ENCODE results near the gene FYN. TPM values are rescaled to one million over a fixed set of nuclear protein-coding genes. Genes with fewer than 3 reads are reported as not detected.

Gene FYN
- total RNA-seq, 2 experiments from 2014 or later, result 201 to 208 TPM

DNA sequence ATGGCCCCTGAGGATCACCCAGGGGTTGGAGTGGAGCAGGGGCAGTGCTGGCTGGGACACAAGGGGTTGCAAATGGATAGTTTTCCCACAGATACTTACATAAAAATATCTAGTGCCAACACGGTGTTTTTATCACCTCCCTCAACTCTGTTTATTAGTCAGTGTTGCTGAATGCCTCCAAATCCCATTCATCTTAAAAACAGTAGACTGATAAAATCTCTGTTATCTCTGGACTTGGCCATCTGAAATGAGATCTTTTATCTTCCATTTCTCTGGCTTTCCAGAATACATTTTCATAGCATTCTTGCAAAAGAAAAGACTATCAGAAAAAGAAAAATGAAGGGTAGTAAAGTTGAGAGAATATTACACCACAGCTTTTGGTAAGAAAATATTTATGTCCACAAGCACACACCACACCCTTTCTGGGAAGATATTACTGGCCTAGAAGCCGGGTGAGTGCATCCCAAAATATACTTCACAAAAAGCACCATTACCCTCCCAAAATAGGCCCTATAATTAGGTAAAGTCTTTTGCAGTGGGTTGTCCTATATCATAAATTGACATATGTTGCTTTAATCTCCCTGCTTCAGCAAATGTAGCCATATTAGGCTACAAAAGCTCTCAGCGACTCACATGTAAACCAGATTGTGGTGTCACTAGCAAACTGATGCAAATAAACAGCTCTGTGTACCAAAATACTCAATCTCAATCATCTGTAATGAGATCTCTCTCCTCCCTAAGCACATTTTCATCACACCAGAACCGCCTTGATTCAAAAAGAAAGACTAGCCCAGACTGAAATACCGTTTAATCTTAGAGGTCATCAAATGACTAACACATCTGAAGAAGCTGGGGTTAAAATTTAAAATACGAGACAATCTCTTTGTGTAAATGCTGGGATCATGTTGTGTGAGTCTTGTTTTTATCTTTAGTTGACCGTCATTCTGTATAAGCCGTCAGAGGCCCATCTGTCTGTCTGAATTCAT, 96.7 kb downstream of the FYN start:
- peaks cover 44% of the 10 kb centered on the region for H3K36me3 Mint-ChIP-seq (ENCODE audit: low read depth)
- H3K9me3 Mint-ChIP-seq, result no peaks in the 10 kb centered on the region
- no peaks in the 10 kb centered on the region for H3K27me3 Mint-ChIP-seq
- no peak overlapping the region for H3K4me3 Mint-ChIP-seq
- POLR2A ChIA-PET, result interaction anchor here (0.6 to 9.6 kb wide), 12 partner anchors 9 to 216 kb away, joined by 3 to 92 read pairs (median 4); no protein-coding TSS in a partner anchor
- CTCF ChIA-PET, result interaction anchor here (0.6 to 6.4 kb wide), 20 partner anchors 8 to 518 kb away, joined by 3 to 52 read pairs (median 4); partner anchors contain the start of gene FYN
- H3K27ac Mint-ChIP-seq, result peak overlapping the region; percentile 66
- H3K4me1 Mint-ChIP-seq, result peaks cover 87% of the 10 kb centered on the region
- no peak for DNase-seq

GRCh38 chr6:111775145-111775922, 97.9 kb downstream of the FYN start:
- CTCF ChIA-PET, result interaction anchor here (6.4 kb wide), 1 partner anchor 14 kb away, joined by 52 read pairs; no protein-coding TSS in a partner anchor
- DNase-seq, result no peak
- Mint-ChIP-seq H3K27me3 (no peaks in the 10 kb centered on the region), H3K4me3 (no peak overlapping the region), H3K9me3 (no peaks in the 10 kb centered on the region), H3K27ac (peak overlapping the region; percentile 66), H3K4me1 (peaks cover 87% of the 10 kb centered on the region), H3K36me3 (ENCODE audit: low read depth) (peaks cover 48% of the 10 kb centered on the region)
- POLR2A ChIA-PET, result interaction anchor here (0.7 to 9.6 kb wide), 4 partner anchors 14 to 68 kb away, joined by 3 to 92 read pairs (median 4); no protein-coding TSS in a partner anchor

DNA sequence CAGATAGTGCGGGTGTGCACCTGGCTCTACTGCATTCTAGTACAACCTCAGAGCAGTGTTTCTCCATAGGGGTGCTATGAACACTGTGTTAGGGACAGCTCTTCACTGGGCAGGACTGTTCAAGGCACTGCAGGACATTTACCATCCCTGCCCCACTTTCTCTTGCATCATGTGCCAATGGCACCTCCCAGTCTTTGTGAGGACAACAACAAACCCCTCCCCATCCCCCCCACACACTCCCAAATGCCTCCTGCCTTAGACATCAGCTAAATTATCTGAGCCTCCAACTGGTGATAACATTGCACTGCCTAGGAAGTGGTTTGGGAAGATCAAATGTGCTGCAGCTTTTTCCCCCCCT, 98.9 kb downstream of the FYN start:
- peaks cover 47% of the 10 kb centered on the region for H3K36me3 Mint-ChIP-seq (ENCODE audit: low read depth)
- H3K4me1 Mint-ChIP-seq, result peaks cover 87% of the 10 kb centered on the region
- H3K9me3 Mint-ChIP-seq, result no peaks in the 10 kb centered on the region
- CTCF ChIA-PET, result interaction anchor here (6.4 kb wide), 1 partner anchor 13 kb away, joined by 52 read pairs; no protein-coding TSS in a partner anchor
- POLR2A ChIA-PET, result interaction anchor here (1.1 to 9.6 kb wide), 3 partner anchors 13 to 17 kb away, joined by 4 to 92 read pairs (median 5); no protein-coding TSS in a partner anchor
- H3K4me3 Mint-ChIP-seq, result no peak overlapping the region
- no peaks in the 10 kb centered on the region for H3K27me3 Mint-ChIP-seq
- no peak overlapping the region for H3K27ac Mint-ChIP-seq
- DNase-seq, result no peak

GRCh38 chr6:111773501-111774345, 99.5 kb downstream of the FYN start:
- no peak overlapping the region for H3K4me3 Mint-ChIP-seq
- POLR2A ChIA-PET, result interaction anchor here (9.6 kb wide), 1 partner anchor 12 kb away, joined by 92 read pairs; no protein-coding TSS in a partner anchor

DNA sequence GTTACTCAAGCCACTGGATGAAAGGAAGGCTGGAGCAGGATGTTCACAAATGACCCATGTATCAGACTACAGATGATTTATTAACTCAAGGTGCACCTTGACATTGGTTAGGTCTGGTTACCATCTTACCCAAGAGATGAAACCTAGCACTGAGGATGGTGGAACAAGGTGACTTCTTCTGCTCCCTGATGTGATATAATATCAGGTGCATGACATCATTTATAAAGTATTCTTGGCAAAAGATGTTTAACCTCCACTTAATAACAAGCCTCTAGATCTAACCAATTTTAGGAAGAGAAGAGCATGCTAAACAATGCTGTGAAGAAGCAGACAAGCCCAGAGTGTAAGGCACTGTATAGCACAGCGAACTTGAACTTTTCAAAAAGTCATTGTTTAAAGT, 100.9 kb downstream of the FYN start:
- CTCF ChIA-PET, result no interaction called here
- H3K9me3 Mint-ChIP-seq, result no peaks in the 10 kb centered on the region

More at GRCh38 chr6:111773501-111774345, 99.5 kb downstream of the FYN start:
- H3K36me3 Mint-ChIP-seq (ENCODE audit: low read depth), result peaks cover 52% of the 10 kb centered on the region
- H3K4me1 Mint-ChIP-seq, result peaks cover 87% of the 10 kb centered on the region
- no peaks in the 10 kb centered on the region for H3K9me3 Mint-ChIP-seq
- DNase-seq, result no peak
- CTCF ChIA-PET, result interaction anchor here (6.4 kb wide), 1 partner anchor 12 kb away, joined by 52 read pairs; no protein-coding TSS in a partner anchor
- no peak overlapping the region for H3K27ac Mint-ChIP-seq
- no peaks in the 10 kb centered on the region for H3K27me3 Mint-ChIP-seq

DNA sequence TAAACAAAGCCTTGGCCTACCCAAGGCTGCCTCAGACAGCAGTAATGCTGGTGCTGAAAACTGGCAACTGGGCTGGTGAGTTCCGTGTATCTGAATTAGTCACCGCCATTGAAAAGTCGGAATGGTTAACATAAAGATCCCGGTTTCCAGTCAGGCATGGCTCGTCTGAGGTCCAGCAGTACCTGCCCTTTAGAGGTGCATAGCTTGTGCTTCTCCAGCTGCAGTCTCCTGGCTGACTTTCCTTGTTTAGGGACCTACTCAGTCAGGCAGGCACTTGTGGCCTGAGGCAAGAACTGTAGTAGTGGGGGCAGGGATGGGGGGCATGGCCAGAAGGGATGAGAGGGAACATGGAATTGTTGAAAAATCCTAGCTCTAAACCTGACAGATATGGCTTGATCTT, 101.6 kb downstream of the FYN start:
- DNase-seq, result no peak
- no peak overlapping the region for H3K27ac Mint-ChIP-seq
- ChIA-PET POLR2A (interaction anchor here (1.5 to 3.1 kb wide), 2 partner anchors 9 to 12 kb away, joined by 4 to 11 read pairs; no protein-coding TSS in a partner anchor), CTCF (no interaction called here)
- H3K27me3 Mint-ChIP-seq, result no peaks in the 10 kb centered on the region
- peaks cover 44% of the 10 kb centered on the region for H3K36me3 Mint-ChIP-seq (ENCODE audit: low read depth)
- no peaks in the 10 kb centered on the region for H3K9me3 Mint-ChIP-seq
- peaks cover 89% of the 10 kb centered on the region for H3K4me1 Mint-ChIP-seq
- H3K4me3 Mint-ChIP-seq, result no peak overlapping the region

More for the DNA sequence above, 100.9 kb downstream of the FYN start:
- H3K4me3 Mint-ChIP-seq, result no peak overlapping the region
- POLR2A ChIA-PET, result interaction anchor here (1.5 to 3.1 kb wide), 2 partner anchors 10 to 12 kb away, joined by 4 to 11 read pairs; no protein-coding TSS in a partner anchor
- H3K4me1 Mint-ChIP-seq, result peaks cover 87% of the 10 kb centered on the region
- DNase-seq, result no peak
- H3K27ac Mint-ChIP-seq, result no peak overlapping the region
- H3K27me3 Mint-ChIP-seq, result no peaks in the 10 kb centered on the region
- peaks cover 48% of the 10 kb centered on the region for H3K36me3 Mint-ChIP-seq (ENCODE audit: low read depth)

- POLR2A ChIA-PET, result interaction anchor here (0.6 to 3.1 kb wide), 7 partner anchors 9 to 102 kb away, joined by 3 to 11 read pairs (median 6); partner anchors contain the start of gene FYN
- Mint-ChIP-seq H3K27me3 (no peaks in the 10 kb centered on the region), H3K36me3 (ENCODE audit: low read depth) (peaks cover 48% of the 10 kb centered on the region), H3K4me1 (peaks cover 89% of the 10 kb centered on the region), H3K4me3 (no peak overlapping the region), H3K27ac (peak overlapping the region; percentile 9), H3K9me3 (no peaks in the 10 kb centered on the region)
- CTCF ChIA-PET, result no interaction called here
- DNase-seq, result no peak
These were observed 102.2 kb downstream of the FYN start for GRCh38 chr6:111771094-111771432.

DNA sequence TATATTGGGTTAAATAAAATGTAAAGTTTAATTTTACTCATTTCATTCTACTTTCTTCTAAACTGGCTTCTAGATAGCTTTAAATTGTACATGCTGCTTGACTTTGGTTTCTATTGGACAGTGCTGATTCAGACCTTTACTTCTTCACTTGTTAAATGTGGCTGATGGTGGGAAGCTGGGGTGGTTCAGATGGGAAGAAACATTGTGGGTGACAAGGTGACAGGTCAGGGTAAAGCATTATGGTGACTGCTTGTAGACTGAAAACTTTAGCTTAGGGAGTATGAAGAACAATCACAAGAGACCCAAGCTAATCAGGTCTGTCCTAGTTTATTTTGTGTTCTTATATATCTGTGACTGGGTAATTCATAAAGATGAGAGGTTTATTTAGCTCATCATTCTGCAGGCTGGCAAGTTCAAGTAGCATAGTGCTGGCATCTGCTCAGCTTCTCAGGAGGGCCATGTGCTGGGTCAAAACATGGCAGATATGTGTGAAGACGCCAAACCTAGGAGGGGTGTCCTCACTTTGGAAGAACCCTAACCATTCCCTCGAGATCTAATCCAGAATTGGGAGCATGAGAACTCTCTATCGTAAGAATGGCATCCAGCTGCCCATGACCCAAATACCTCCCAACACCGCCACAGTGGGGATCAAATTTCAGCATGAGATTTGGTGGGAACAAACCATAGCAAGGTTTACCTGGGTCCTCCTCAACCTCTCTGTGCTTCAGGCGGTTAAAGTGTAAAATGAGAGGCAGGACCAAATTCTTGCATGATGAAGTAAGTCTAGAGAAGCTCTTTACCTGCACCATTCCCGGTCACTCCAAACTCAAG, 102.8 kb downstream of the FYN start:
- no peak for DNase-seq
- Mint-ChIP-seq H3K36me3 (ENCODE audit: low read depth) (peaks cover 51% of the 10 kb centered on the region), H3K27me3 (no peaks in the 10 kb centered on the region), H3K9me3 (no peaks in the 10 kb centered on the region), H3K4me3 (no peak overlapping the region), H3K27ac (peak overlapping the region; percentile 50), H3K4me1 (peaks cover 89% of the 10 kb centered on the region)
- ChIA-PET POLR2A (interaction anchor here (0.6 to 3.1 kb wide), 15 partner anchors 8 to 103 kb away, joined by 3 to 11 read pairs (median 4); partner anchors contain the start of gene FYN), CTCF (interaction anchor here (0.6 to 1.1 kb wide), 6 partner anchors 9 to 273 kb away, joined by 3 to 5 read pairs (median 3); no protein-coding TSS in a partner anchor)

DNA sequence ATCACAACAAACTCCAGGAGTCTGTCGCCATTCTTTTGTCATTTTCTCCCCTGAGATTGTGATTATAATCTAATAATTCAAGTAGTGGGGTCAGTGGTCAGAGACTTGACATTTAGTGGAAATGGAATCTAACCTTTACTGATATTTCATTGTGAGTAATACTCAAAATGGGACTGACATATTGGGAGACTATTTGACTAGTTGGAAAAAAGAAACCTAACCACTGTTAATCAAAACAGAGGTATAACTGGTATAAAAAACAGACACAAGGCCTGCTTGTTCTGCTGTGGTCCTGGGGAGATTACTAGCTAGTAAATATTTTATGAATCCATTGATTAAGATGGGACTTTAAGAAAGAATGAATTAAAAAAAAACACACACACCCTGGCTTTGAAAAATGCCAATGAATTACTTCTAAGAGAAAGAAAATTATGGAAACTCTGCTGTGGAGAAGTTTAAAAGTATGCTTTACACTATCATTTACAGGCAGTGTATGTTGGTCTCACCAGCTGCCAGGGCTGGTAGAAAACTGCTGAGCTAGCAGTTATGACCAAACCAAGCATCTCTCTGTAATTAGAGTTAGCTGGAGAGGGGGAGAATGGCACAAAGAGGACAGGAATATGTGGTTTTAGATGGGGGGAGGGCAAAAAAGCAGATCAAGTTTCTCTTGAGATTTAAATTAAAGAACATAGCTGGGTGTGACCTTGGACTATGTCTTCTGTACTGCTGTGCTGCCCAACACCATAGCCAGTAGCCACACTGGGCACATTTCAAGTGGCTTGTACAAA, 103.7 kb downstream of the FYN start:
- no peak for DNase-seq
- peaks cover 56% of the 10 kb centered on the region for H3K36me3 Mint-ChIP-seq (ENCODE audit: low read depth)
- no peaks in the 10 kb centered on the region for H3K27me3 Mint-ChIP-seq
- H3K27ac Mint-ChIP-seq, result peak overlapping the region; percentile 51
- POLR2A ChIA-PET, result interaction anchor here (0.7 to 3.1 kb wide), 13 partner anchors 7 to 104 kb away, joined by 3 to 11 read pairs (median 4); partner anchors contain the start of gene FYN
- CTCF ChIA-PET, result interaction anchor here (0.8 to 1.6 kb wide), 5 partner anchors 7 to 34 kb away, joined by 3 to 5 read pairs (median 3); no protein-coding TSS in a partner anchor
- no peaks in the 10 kb centered on the region for H3K9me3 Mint-ChIP-seq
- H3K4me3 Mint-ChIP-seq, result no peak overlapping the region
- peaks cover 89% of the 10 kb centered on the region for H3K4me1 Mint-ChIP-seq

- Mint-ChIP-seq H3K27me3 (no peaks in the 10 kb centered on the region), H3K36me3 (ENCODE audit: low read depth) (peaks cover 56% of the 10 kb centered on the region), H3K27ac (no peak overlapping the region), H3K4me3 (no peak overlapping the region), H3K9me3 (no peaks in the 10 kb centered on the region), H3K4me1 (peaks cover 89% of the 10 kb centered on the region)
- no peak for DNase-seq
- CTCF ChIA-PET, result interaction anchor here (1.2 to 1.8 kb wide), 3 partner anchors 8 to 41 kb away, joined by 3 to 5 read pairs (median 3); no protein-coding TSS in a partner anchor
- POLR2A ChIA-PET, result interaction anchor here (1.0 to 2.2 kb wide), 6 partner anchors 9 to 44 kb away, joined by 3 to 11 read pairs (median 4); no protein-coding TSS in a partner anchor
These were observed 104.9 kb downstream of the FYN start for GRCh38 chr6:111768431-111768770.

All from activated CD4-positive, alpha-beta memory T cell treated with anti-CD3 and anti-CD28 coated beads, Interleukin-2, amount 10 ng/mL, durations not matched to agents 7 days and 5 days (primary cell).